Nephron (organoid): ENCODE measurements around the gene ROCK1.

Source experiments
- H3K27ac Mint-ChIP-seq, 3 experiments: 2 replicates each; pipeline ENCODE4 v1.8.0; 2020; ENCODE audit warnings: mixed read lengths in 3 of 3, mild to moderate bottlenecking in 2 of 3, moderate library complexity in 1 of 3
- H3K27me3 Mint-ChIP-seq: 2 replicates; pipeline ENCODE4 v1.8.0; 2021; ENCODE audit warnings: low read depth, mild to moderate bottlenecking, moderate library complexity, mixed read lengths
- H3K36me3 Mint-ChIP-seq: 2 replicates; pipeline ENCODE4 v1.8.0; 2020; ENCODE audit warnings: low read depth, mixed read lengths
- H3K4me1 Mint-ChIP-seq: 2 replicates; pipeline ENCODE4 v1.8.0; 2020; ENCODE audit warnings: mixed read lengths
- H3K4me3 Mint-ChIP-seq, 3 experiments: 2 replicates each; pipeline ENCODE4 v1.8.0; 2020; ENCODE audit warnings: mild to moderate bottlenecking in 3 of 3, mixed read lengths in 3 of 3, moderate library complexity in 2 of 3
- H3K9me3 Mint-ChIP-seq: 2 replicates; pipeline ENCODE4 v1.8.0; 2020; ENCODE audit warnings: mixed read lengths
- CTCF ChIP-seq, 3 experiments: fragments of 200-600 bp; sonication (generic); IDR thresholded peaks; one replicate each; pipeline ENCODE4 v1.5.0; 2021; ENCODE audit warnings: antibody characterized with exemption in 3 of 3; ENCODE audit not compliant: unreplicated experiment in 3 of 3

ROCK1 gene

DNA sequence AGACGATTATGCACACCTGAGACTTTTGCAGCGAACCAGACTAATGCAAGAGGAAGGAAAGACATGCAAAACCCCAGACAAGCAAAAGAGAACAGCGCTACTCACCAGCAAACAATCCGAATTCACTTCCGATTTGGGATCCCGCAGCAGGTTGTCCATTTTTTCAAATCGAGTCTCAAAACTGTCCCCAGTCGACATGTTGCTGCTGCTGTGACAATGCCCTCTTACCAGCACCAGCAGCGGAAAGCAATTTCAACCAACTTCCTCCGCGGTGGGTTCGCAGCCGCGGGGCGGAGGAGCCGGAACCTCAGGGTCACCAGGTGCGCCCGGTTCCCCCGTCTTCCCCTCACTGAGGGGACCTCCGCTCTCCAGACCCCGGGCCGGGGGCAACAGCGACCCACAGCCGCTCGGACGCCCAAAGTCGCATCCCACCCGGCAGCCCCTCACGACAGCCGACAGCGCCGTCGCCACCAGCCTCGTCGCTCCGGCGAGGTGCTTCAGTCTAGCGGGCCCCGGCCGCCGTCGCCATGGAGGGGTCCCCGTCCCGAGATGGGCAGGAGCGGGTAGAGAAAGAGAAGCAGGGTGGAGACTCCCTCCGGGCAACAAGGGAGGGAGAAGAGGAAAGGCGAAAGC is 784 bp downstream of the ROCK1 start:
- TF ChIP-seq CTCF (IDR thresholded peaks at IDR 0.05; ENCODE audit: unreplicated experiment in 3 of 3) = no peak
- no peaks in the 10 kb centered on the region for H3K9me3 Mint-ChIP-seq
- peak overlapping the region; percentile 88 to 96 (median 95) for H3K27ac Mint-ChIP-seq
- peaks cover 22% of the 10 kb centered on the region for H3K4me1 Mint-ChIP-seq
- H3K36me3 Mint-ChIP-seq = no peaks in the 10 kb centered on the region
- no peaks in the 10 kb centered on the region for H3K27me3 Mint-ChIP-seq
- H3K4me3 Mint-ChIP-seq = no peak overlapping the region

DNA sequence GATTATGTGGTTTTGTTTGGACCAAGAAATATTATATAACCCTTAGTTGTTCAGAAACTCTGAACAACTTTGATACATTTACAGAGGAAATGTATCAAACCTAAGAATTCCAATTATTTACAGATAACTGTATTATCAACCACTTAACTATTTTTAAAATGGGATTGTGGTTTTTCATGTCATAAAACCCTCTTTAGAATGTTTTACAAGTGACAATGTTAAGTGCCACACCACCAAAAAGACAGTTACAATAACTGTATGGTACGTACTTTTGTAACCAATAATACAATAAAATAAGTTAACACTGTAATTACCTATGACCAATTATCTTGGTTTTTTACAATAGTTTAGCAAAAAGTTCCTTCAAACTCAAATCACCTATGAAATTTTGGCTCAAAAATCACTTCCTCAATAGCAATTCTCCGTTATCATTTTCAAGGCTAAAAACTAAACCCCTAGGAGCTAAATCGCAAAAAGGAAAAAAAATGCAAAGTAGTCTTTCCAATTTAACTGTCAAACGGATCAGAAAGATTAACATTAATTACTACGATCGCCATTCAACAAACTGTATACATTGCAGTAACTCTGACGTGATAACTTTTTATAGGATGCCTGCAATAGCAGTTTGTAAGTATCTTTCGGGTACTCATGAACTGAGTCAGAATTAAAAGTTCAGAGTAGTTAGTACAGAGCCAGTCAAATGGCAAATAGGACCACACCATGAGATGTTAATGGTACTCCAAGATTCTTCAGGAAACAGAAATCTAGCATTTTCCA is 1.5 kb downstream of the ROCK1 start:
- peaks cover 29% of the 10 kb centered on the region for H3K4me1 Mint-ChIP-seq
- H3K9me3 Mint-ChIP-seq = no peaks in the 10 kb centered on the region
- TF ChIP-seq CTCF (IDR thresholded peaks at IDR 0.05; ENCODE audit: unreplicated experiment in 3 of 3) = no peak
- no peaks in the 10 kb centered on the region for H3K36me3 Mint-ChIP-seq
- H3K4me3 Mint-ChIP-seq = no peak overlapping the region
- H3K27me3 Mint-ChIP-seq = no peaks in the 10 kb centered on the region
- H3K27ac Mint-ChIP-seq = peak overlapping the region; percentile 88 to 96 (median 95)

- Mint-ChIP-seq H3K27ac (no peak overlapping the region), H3K27me3 (no peaks in the 10 kb centered on the region), H3K36me3 (no peaks in the 10 kb centered on the region), H3K9me3 (no peaks in the 10 kb centered on the region), H3K4me1 (peaks cover 26% of the 10 kb centered on the region), H3K4me3 (peak overlapping the region in 2 of 3 experiments; percentile 5 to 8)
- TF ChIP-seq CTCF (IDR thresholded peaks at IDR 0.05; ENCODE audit: unreplicated experiment in 3 of 3) = no peak
Observed at GRCh38 chr18:21105936-21106335, 5.7 kb downstream of the ROCK1 start.

DNA sequence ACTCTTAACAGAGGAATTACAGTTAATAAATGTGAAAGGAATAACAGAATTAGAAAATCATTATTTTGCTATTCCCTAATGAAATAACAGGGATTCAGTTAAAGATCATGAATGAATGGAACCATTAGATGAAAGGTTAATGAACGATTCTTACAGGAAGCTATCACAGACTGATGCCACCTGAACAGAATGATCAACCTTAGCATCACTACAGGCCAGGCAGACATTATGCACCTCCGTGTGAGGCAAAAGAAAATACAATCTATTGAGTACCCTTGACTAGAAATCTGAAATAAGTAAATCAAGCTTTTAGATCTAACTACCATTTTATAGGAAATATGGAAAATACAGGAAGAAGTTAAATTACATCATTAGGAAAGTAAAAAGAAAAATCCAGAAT is 10.4 kb downstream of the ROCK1 start:
- TF ChIP-seq CTCF (IDR thresholded peaks at IDR 0.05; ENCODE audit: unreplicated experiment in 3 of 3) = no peak
- Mint-ChIP-seq H3K4me3 (no peak overlapping the region), H3K9me3 (no peaks in the 10 kb centered on the region), H3K27me3 (no peaks in the 10 kb centered on the region), H3K36me3 (no peaks in the 10 kb centered on the region), H3K27ac (no peak overlapping the region), H3K4me1 (peaks cover 13% of the 10 kb centered on the region)

GRCh38 chr18:21100678-21101077 is 10.9 kb downstream of the ROCK1 start:
- no peak overlapping the region for H3K4me3 Mint-ChIP-seq
- H3K36me3 Mint-ChIP-seq = no peaks in the 10 kb centered on the region
- peak overlapping the region in 1 of 3 experiments; percentile 5 for H3K27ac Mint-ChIP-seq
- TF ChIP-seq CTCF (IDR thresholded peaks at IDR 0.05; ENCODE audit: unreplicated experiment in 3 of 3) = no peak
- no peaks in the 10 kb centered on the region for H3K9me3 Mint-ChIP-seq
- H3K4me1 Mint-ChIP-seq = peaks cover 8% of the 10 kb centered on the region
- H3K27me3 Mint-ChIP-seq = no peaks in the 10 kb centered on the region
